ENCODE results near the gene DLX5. TPM values are rescaled to one million over a fixed set of nuclear protein-coding genes. Genes with fewer than 3 reads are reported as not detected.

DLX5 gene
- total and polyA plus RNA-seq, 2 donors (not counting 3 experiments of a cell fraction or from before 2014, with no cell fraction given), result not detected

- FAIRE-seq, result no peak
- H3K27ac ChIP-seq (ENCODE audit: insufficient read depth, low read depth, low read length), result no peak overlapping the region
- no peak overlapping the region for H3K4me3 ChIP-seq (replicated peaks in 1 of 3; ENCODE audit: insufficient read depth in 1 of 3, low read depth in 1 of 3, low read length in 3 of 3)
- H3K9ac ChIP-seq (replicated peaks; ENCODE audit: extremely low read depth, insufficient read depth, low read length), result no peak overlapping the region
- ChIA-PET CTCF (no interaction called here), POLR2A (no interaction called here)
- no TSS peak for BruUV-seq (replicated peaks)
- H2AFZ ChIP-seq (ENCODE audit: low read depth, low read length), result no peak overlapping the region
- dilution Hi-C loops (cut with MboI; ENCODE audit: extremely low pct_ligation_motif_present, low sequenced_read_pairs) (no loop called here), intact Hi-C loops (cut with micrococcal nuclease) (no loop called here)
- H3K27me3 ChIP-seq (ENCODE audit: control insufficient read depth in 2 of 2, insufficient read depth in 2 of 2, low read length in 2 of 2), result peaks cover 79 to 95% of the 10 kb centered on the region in 2 experiments
- no peaks in the 10 kb centered on the region for H3K9me1 ChIP-seq (replicated peaks; ENCODE audit: control insufficient read depth, extremely low read depth, insufficient read depth, low read length)
- no peaks in the 10 kb centered on the region for H4K20me1 ChIP-seq (replicated peaks; ENCODE audit: control insufficient read depth, extremely low read depth, insufficient read depth, low read length)
- H3K9me3 ChIP-seq (replicated peaks; ENCODE audit: control insufficient read depth, insufficient read depth, low read length), result no peaks in the 10 kb centered on the region
- no peaks in the 10 kb centered on the region for H3K36me3 ChIP-seq (ENCODE audit: control insufficient read depth in 2 of 2, extremely low read depth in 1 of 2, insufficient read depth in 2 of 2, low read length in 2 of 2)
- no peaks in the 10 kb centered on the region for H3K79me2 ChIP-seq (ENCODE audit: control insufficient read depth, insufficient read depth, low read length)
- no peak overlapping the region for H3K4me2 ChIP-seq (ENCODE audit: insufficient read depth, low read length)
- no peak for TF ChIP-seq GATA2 (IDR thresholded peaks at IDR 0.05; ENCODE audit: insufficient read depth, insufficient read length, low read depth, low read length)
- TF ChIP-seq POLR2AphosphoS5 (IDR thresholded peaks at IDR 0.05; ENCODE audit: insufficient read depth, low read depth, low read length), result no peak
- TF ChIP-seq MYC (IDR thresholded peaks at IDR 0.05; ENCODE audit: low read depth, low read length), result no peak
- no peak for TF ChIP-seq JUN (IDR thresholded peaks at IDR 0.05; ENCODE audit: borderline replicate concordance, insufficient read depth, insufficient read length, low read depth)
- TF ChIP-seq FOS (IDR thresholded peaks at IDR 0.05; ENCODE audit: borderline replicate concordance, insufficient read depth, low read length), result no peak
- no peak for TF ChIP-seq MAX (IDR thresholded peaks at IDR 0.05; ENCODE audit: insufficient read depth, insufficient read length)
- no peak for TF ChIP-seq CTCF (IDR thresholded peaks at IDR 0.05; ENCODE audit: extremely low read depth in 1 of 2, insufficient read depth in 1 of 2, low read depth in 1 of 2, low read length in 2 of 2)
- TF ChIP-seq POLR2A (IDR thresholded peaks at IDR 0.05; ENCODE audit: low read depth, low read length), result no peak
- TF ChIP-seq EZH2 (IDR thresholded peaks at IDR 0.05; ENCODE audit: borderline replicate concordance, low read depth, low read length, severe bottlenecking), result no peak
- no peak for DNase-seq (ENCODE audit: low read depth, low spot score)
- H3K4me1 ChIP-seq (ENCODE audit: control insufficient read depth, extremely low read depth, insufficient read depth, low read length), result no peaks in the 10 kb centered on the region
Observed at GRCh38 chr7:96993980-96994379, 30.7 kb downstream of the DLX5 start.

All from endothelial cell of umbilical vein (primary cell).